Smooth muscle cell (in vitro differentiated cells): ENCODE results near the gene SEMA3C. TPM values are rescaled to one million over a fixed set of nuclear protein-coding genes. Genes with fewer than 3 reads are reported as not detected.

Experiments
- DNase-seq: peaks from one replicate; lab custom pipeline; 2025; ENCODE audit not compliant: unreplicated experiment; lab: John Stamatoyannopoulos, UW
- H2AFZ ChIP-seq: fragments of 200-600 bp; sonication (generic); 2 replicates; pipeline ENCODE4 v1.6.0; 2016; ENCODE audit warnings: antibody characterized with exemption, low read depth, mild to moderate bottlenecking
- H3F3A ChIP-seq: fragments of 200-600 bp; sonication (generic); 2 replicates; pipeline ENCODE4 v1.6.0; 2017; ENCODE audit warnings: antibody characterized with exemption, low read depth
- H3K27ac ChIP-seq: fragments of 200-600 bp; sonication (generic); 2 replicates; pipeline ENCODE4 v1.5.1; 2016; ENCODE audit warnings: low read depth, mild to moderate bottlenecking
- H3K27me3 ChIP-seq: fragments of 200-600 bp; sonication (generic); 2 replicates; pipeline ENCODE4 v1.6.1; 2016; ENCODE audit warnings: low read depth, mild to moderate bottlenecking
- H3K36me3 ChIP-seq: fragments of 200-600 bp; sonication (generic); 2 replicates; pipeline ENCODE4 v1.5.1; 2016; ENCODE audit warnings: low read depth
- H3K4me1 ChIP-seq: fragments of 200-600 bp; sonication (generic); 2 replicates; pipeline ENCODE4 v1.5.1; 2016; ENCODE audit warnings: low read depth
- H3K4me2 ChIP-seq: fragments of 200-600 bp; sonication (generic); 2 replicates; pipeline ENCODE4 v1.6.0; 2016; ENCODE audit warnings: mild to moderate bottlenecking
- H3K4me3 ChIP-seq: fragments of 200-600 bp; sonication (generic); 2 replicates; pipeline ENCODE4 v1.5.1; 2016; ENCODE audit warnings: mild to moderate bottlenecking
- H3K79me2 ChIP-seq: fragments of 200-600 bp; sonication (generic); 2 replicates; pipeline ENCODE4 v1.6.0; 2016; ENCODE audit warnings: low read depth, mild to moderate bottlenecking
- H3K9ac ChIP-seq: fragments of 200-600 bp; sonication (generic); 2 replicates; pipeline ENCODE4 v1.6.0; 2016; ENCODE audit warnings: low read depth
- H3K9me3 ChIP-seq: fragments of 200-600 bp; sonication (generic); replicated peaks from 2 replicates; pipeline ENCODE4 v1.5.1; 2016; ENCODE audit warnings: low read depth
- H4K20me1 ChIP-seq: fragments of 200-600 bp; sonication (generic); 2 replicates; pipeline ENCODE4 v1.6.0; 2016; ENCODE audit warnings: low read depth
- WGBS: methylation state at CpG from one replicate; pipeline ENCODE4 v1.1.7; 2016; ENCODE audit warnings: low lambda C conversion rate; 5-methylcytosine and 5-hydroxymethylcytosine counted together
- polyA plus RNA-seq: library from polyadenylated mRNA; unstranded; fragments of >200 nt; fragmentation: Nextera tagmentation; extraction: Ambion mirVana; gene quantifications from 2 replicates; pipeline ENCODE4 v1.2.1, GENCODE V29; 2016
- total RNA-seq: library from RNA; depleted of rRNA; stranded (reverse); fragments of >200 nt; gene quantifications from 2 replicates; pipeline ENCODE4 v1.2.3, GENCODE V29; 2014
- TF ChIP-seq, protein P1 (sequence below): fragments of 200-600 bp; sonication (generic); IDR thresholded peaks from 2 replicates; pipeline ENCODE4 v1.5.1; 2017; ENCODE audit warnings: borderline replicate concordance, mild to moderate bottlenecking, antibody characterized with exemption; ENCODE audit not compliant: insufficient read depth, poor library complexity, severe bottlenecking

Gene SEMA3C
- total and polyA plus RNA-seq, 2 experiments from 2014 or later: 20.6 to 295 TPM

DNA sequence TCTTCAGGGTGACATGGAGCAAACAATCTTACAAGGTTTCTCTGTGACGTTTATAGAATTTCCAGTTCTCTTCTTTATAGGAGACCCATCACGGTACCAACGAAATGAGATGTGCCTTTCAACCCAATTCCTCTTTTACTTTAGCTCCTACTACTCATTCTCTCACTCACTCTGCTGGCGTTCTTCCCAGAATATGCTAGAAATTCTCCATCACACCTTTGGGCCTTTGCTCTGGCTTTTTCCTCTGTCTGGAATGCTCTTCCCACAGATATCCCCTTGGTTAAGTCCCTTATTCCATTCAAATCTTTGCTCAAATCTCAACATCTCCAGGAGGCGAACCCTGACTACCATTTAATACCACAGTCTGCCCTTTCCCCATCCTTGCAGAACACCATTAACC, 39.0 kb downstream of the SEMA3C start:
- H3K27me3 ChIP-seq: no peaks in the 10 kb centered on the region
- peak overlapping the region; percentile 98 for H3K27ac ChIP-seq
- peaks cover 20% of the 10 kb centered on the region for H3F3A ChIP-seq
- H3K36me3 ChIP-seq: no peaks in the 10 kb centered on the region
- no peaks in the 10 kb centered on the region for H4K20me1 ChIP-seq
- no peak overlapping the region for H3K4me3 ChIP-seq
- DNase-seq: no peak
- TF ChIP-seq, protein P1, sequence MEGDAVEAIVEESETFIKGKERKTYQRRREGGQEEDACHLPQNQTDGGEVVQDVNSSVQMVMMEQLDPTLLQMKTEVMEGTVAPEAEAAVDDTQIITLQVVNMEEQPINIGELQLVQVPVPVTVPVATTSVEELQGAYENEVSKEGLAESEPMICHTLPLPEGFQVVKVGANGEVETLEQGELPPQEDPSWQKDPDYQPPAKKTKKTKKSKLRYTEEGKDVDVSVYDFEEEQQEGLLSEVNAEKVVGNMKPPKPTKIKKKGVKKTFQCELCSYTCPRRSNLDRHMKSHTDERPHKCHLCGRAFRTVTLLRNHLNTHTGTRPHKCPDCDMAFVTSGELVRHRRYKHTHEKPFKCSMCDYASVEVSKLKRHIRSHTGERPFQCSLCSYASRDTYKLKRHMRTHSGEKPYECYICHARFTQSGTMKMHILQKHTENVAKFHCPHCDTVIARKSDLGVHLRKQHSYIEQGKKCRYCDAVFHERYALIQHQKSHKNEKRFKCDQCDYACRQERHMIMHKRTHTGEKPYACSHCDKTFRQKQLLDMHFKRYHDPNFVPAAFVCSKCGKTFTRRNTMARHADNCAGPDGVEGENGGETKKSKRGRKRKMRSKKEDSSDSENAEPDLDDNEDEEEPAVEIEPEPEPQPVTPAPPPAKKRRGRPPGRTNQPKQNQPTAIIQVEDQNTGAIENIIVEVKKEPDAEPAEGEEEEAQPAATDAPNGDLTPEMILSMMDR: no peak
- no peaks in the 10 kb centered on the region for H3K9me3 ChIP-seq
- H3K4me1 ChIP-seq: peaks cover 28% of the 10 kb centered on the region
- H3K4me2 ChIP-seq: no peak overlapping the region
- H2AFZ ChIP-seq: no peak overlapping the region
- WGBS: 70% methylated on average over 5 of the region's 5 CpGs
- H3K79me2 ChIP-seq: peaks cover 3% of the 10 kb centered on the region
- H3K9ac ChIP-seq: no peak overlapping the region

DNA sequence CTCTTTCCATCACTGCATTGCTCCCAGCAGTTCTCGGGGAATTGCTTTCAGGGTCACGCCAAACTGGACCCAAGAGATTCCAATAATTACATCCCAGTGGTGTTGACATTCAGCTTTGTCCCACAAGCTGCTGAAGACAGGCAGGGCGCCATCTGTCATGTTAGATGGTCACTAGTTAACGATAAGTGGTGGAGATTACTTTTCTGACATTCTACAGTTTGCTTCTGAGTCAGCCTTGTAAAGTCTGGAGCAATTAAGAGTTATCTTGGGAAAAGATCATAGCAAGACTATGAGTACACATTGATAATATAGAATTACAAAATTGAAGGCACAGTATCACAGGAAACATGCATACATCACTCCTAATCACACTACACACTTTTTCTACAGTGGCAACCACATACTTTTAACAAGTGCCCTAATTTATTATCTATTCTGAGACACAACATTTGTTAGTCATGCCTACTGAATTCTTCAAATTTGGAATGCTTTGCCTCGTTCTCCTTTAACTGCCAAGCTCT, 41.9 kb downstream of the SEMA3C start:
- H3K79me2 ChIP-seq: peaks cover 3% of the 10 kb centered on the region

DNA sequence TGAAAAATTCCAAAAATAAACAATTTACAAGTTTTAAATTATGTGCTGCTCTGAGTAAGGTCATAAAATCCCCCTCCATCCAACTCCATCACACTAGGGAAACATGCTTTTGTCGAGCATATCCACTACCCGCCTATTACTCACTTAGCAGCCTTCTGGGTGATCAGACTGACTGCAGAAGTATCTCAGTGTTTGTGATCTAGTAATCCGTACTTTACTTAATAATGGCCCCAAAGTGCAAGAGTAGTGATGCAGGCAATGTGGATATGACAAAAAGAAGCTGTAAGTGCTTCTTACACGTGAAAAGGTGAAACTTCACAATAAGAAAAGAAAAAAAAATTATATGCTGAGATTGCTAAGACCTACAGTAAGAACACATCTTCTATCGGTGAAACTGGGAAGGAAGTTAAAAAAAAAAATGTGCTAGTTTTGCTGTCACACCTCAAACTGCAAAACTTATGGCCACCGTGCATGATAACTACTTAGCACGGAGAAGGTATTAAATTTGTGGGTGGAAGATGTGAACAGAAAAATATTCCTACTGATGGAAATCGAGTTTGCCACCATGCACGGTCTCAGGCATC, 43.2 kb downstream of the SEMA3C start:
- H3K4me3 ChIP-seq: no peak overlapping the region
- no peaks in the 10 kb centered on the region for H3K9me3 ChIP-seq
- H3K27me3 ChIP-seq: no peaks in the 10 kb centered on the region
- H4K20me1 ChIP-seq: no peaks in the 10 kb centered on the region
- H3K4me2 ChIP-seq: no peak overlapping the region
- WGBS: 69% methylated on average over 9 of the region's 9 CpGs
- TF ChIP-seq, protein P1: no peak
- H2AFZ ChIP-seq: no peak overlapping the region
- peaks cover 3% of the 10 kb centered on the region for H3K79me2 ChIP-seq
- H3F3A ChIP-seq: peaks cover 8% of the 10 kb centered on the region
- no peaks in the 10 kb centered on the region for H3K36me3 ChIP-seq
- no peak overlapping the region for H3K9ac ChIP-seq
- DNase-seq: no peak
- no peak overlapping the region for H3K27ac ChIP-seq
- H3K4me1 ChIP-seq: peaks cover 9% of the 10 kb centered on the region

More for the DNA sequence above, 41.9 kb downstream of the SEMA3C start:
- WGBS: under 1% methylated on average over 5 of the region's 5 CpGs
- peaks cover 8% of the 10 kb centered on the region for H3F3A ChIP-seq
- no peaks in the 10 kb centered on the region for H4K20me1 ChIP-seq
- H3K9me3 ChIP-seq: no peaks in the 10 kb centered on the region
- H3K4me2 ChIP-seq: peak overlapping the region; percentile 74
- no peak overlapping the region for H2AFZ ChIP-seq
- H3K4me3 ChIP-seq: no peak overlapping the region
- TF ChIP-seq, protein P1: no peak
- H3K27me3 ChIP-seq: no peaks in the 10 kb centered on the region
- H3K36me3 ChIP-seq: no peaks in the 10 kb centered on the region
- H3K9ac ChIP-seq: no peak overlapping the region
- peak overlapping the region; percentile 98 for H3K27ac ChIP-seq
- no peak for DNase-seq
- H3K4me1 ChIP-seq: peaks cover 9% of the 10 kb centered on the region

DNA sequence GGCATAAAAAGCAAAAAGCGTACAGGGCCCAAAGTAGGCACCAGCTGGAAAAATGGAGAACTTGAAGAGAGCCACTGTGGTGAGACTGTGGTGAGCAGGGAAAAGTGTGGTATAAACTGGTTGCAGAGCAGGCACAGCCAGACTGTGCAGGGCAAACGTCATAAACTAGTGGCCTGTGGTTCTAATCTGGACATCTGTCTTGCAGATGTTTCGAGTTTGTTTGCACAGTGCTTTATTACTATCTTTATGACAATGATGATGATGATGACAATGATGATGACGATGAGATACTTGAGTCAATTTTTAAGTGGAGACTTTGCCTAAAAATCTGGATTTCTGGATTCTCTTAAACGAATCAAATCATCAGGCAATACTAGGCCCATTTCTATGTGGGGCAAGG, 45.7 kb downstream of the SEMA3C start:
- no peak overlapping the region for H3K9ac ChIP-seq
- WGBS: 63% methylated on average over 5 of the region's 5 CpGs
- H2AFZ ChIP-seq: no peak overlapping the region
- H3K79me2 ChIP-seq: peaks cover 4% of the 10 kb centered on the region
- H3K27me3 ChIP-seq: peaks cover 5% of the 10 kb centered on the region
- no peak overlapping the region for H3K4me3 ChIP-seq
- no peak overlapping the region for H3K27ac ChIP-seq
- H3K9me3 ChIP-seq: no peaks in the 10 kb centered on the region
- peaks cover 9% of the 10 kb centered on the region for H3K4me1 ChIP-seq
- TF ChIP-seq, protein P1: no peak
- peaks cover 5% of the 10 kb centered on the region for H3F3A ChIP-seq
- H3K4me2 ChIP-seq: no peak overlapping the region
- no peaks in the 10 kb centered on the region for H4K20me1 ChIP-seq
- no peak for DNase-seq
- no peaks in the 10 kb centered on the region for H3K36me3 ChIP-seq
